ENCODE results near the gene CBX5.
"Not testable (repeated sequence)": the region's sequence is repeated elsewhere in the genome, so short reads cannot be mapped to it uniquely, and the experiment has no call there.

Gene CBX5

GRCh38 chr12:54262403-54262925 is 17.5 kb downstream of the CBX5 start:
- no peak for DNase-seq

- DNase-seq = no peak
Observed at GRCh38 chr12:54261815-54262402, 18.0 kb downstream of the CBX5 start.

- DNase-seq = peak; percentile 51
Observed at GRCh38 chr12:54259194-54260011, 20.5 kb downstream of the CBX5 start.

GRCh38 chr12:54258201-54258681 is 21.7 kb downstream of the CBX5 start:
- DNase-seq = no peak

- no peak for DNase-seq
Observed at GRCh38 chr12:54257332-54257731, 22.6 kb downstream of the CBX5 start.

GRCh38 chr12:54253240-54253639 is 26.7 kb downstream of the CBX5 start:
- DNase-seq = no peak

- peak; percentile 21 for DNase-seq
Observed at GRCh38 chr12:54251667-54252284, 28.1 kb downstream of the CBX5 start.

GRCh38 chr12:54249489-54249888 is 30.4 kb downstream of the CBX5 start:
- DNase-seq = no peak

GRCh38 chr12:54246011-54246641 is 33.8 kb downstream of the CBX5 start:
- DNase-seq = no peak

GRCh38 chr12:54240971-54241588 is 38.8 kb downstream of the CBX5 start:
- no peak for DNase-seq

GRCh38 chr12:54240129-54240528 is 39.8 kb downstream of the CBX5 start:
- DNase-seq = no peak

- DNase-seq = no peak
Observed at GRCh38 chr12:54239620-54240019, 40.3 kb downstream of the CBX5 start.

- DNase-seq = no peak
Observed at GRCh38 chr12:54238531-54238930, 41.4 kb downstream of the CBX5 start.

GRCh38 chr12:54232790-54233189 is 47.1 kb downstream of the CBX5 start:
- DNase-seq = no peak

- DNase-seq = not testable (repeated sequence)
Observed at GRCh38 chr12:54231269-54231668, 48.7 kb downstream of the CBX5 start.

GRCh38 chr12:54230555-54230954 is 49.4 kb downstream of the CBX5 start:
- DNase-seq = no peak

GRCh38 chr12:54229624-54230212 is 50.2 kb downstream of the CBX5 start:
- DNase-seq = no peak

- no peak for DNase-seq
Observed at GRCh38 chr12:54228471-54228870, 51.5 kb downstream of the CBX5 start.

GRCh38 chr12:54227927-54228326 is 52.0 kb downstream of the CBX5 start:
- not testable (repeated sequence) for DNase-seq

- DNase-seq = no peak
Observed at GRCh38 chr12:54227376-54227775, 52.5 kb downstream of the CBX5 start.

- no peak for DNase-seq
Observed at GRCh38 chr12:54225666-54226065, 54.3 kb downstream of the CBX5 start.

GRCh38 chr12:54222609-54223008 is 57.3 kb downstream of the CBX5 start:
- no peak for DNase-seq
